HG03280 (cell line): ENCODE results near the gene C8G.

Source experiments
- ATAC-seq: cut with Tn5 transposase; IDR thresholded peaks from one replicate; pipeline ENCODE4 v1.9.1; 2021; ENCODE audit warnings: mild to moderate bottlenecking, moderate library complexity; ENCODE audit not compliant: unreplicated experiment

The C8G gene

DNA sequence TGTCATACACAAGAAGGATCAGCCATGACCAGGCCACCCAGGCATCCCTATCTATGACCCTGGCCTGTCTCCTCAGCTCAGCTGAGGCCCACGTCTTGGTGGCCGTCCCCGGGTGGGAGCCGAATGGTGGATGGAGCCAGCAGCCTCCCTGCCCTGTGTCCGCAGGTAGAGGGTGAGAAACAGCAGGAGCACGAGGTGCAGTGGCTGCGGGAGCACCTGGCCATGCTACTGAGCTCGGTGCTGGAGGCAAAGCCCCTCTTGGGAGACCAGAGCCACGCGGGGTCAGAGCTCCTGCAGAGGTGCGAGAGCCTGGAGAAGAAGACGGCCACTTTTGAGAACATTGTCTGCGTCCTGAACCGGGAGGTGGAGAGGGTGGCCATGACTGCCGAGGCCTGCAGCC, 25.0 kb upstream of the C8G start:
- ATAC-seq, result no peak

DNA sequence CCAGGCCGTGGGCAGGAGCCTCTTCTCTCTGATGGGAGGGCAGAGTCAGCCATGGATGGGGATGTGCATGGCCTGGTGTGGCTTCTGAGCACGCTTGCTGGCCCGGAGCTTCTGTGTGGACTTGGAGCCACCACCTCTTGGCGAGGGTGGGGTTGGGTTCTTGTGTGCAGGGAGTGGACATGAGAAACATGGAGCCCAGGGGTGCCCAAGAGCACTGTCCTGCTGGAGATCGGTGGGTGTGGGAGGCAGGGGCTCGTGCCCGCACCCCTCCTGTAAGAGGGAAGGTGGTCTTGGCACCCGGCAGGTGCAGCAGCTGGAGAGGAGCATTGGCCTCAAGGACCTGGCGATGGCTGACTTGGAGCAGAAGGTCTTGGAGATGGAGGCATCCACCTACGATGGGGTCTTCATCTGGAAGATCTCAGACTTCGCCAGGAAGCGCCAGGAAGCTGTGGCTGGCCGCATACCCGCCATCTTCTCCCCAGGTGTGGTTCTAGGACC, 24.3 kb upstream of the C8G start:
- no peak for ATAC-seq

DNA sequence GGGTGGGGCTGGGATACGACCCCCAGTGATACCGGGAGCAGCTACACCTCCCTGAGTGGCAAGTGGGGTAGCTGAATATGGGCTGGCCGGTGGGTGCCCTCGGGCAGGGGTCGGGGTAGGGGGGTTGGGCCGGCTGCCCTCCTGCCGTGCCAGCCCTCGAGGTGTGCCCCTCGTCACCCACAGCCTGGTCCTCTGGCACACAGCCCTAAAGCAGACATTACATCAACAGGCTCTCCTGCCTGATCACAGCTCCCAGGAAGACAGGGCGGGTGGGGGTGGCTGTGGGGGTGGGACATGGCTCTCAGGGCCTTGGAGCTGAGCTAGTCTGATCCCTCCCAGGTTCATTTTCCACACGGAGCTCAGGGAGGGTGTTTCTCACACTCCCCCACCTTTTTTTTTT, 23.7 kb upstream of the C8G start:
- no peak for ATAC-seq

DNA sequence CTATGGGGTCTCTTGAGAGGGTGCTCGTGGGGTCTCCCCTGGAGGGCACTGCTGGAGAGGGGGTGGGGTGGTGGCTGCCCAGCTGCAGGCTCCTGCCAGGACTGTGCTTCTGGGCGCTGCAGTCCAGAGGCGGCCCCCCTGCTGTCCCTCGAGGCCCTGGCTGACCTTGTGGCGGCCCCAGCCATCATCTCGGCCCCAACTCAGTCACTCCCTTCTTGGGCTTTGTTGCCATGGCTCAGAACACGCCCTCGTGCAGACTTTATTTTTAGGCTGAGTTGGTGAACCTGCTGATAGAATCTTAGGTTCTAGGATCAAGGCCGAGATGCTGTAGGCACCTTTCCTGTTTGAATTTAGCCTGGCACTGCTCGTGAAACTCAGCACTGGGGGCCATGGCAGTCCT, 23.3 kb upstream of the C8G start:
- ATAC-seq, result no peak

DNA sequence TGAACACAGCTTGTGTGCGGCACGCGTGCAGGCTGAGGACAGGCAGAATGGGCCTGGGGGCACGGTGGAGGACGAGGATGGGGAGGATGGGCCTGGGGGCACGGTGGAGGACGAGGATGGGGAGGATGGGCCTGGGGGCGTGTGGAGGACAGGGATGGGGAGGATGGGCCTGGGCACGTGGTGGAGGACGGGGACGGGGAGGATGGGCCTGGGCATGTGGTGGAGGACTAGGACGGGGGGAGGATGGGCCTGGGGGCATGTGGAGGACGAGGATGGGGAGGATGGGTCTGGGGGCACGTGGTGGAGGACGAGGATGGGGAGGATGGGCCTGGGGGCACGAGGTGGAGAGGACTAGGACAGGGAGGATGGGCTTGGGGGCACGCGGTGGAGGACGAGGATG, 22.5 kb upstream of the C8G start:
- no peak for ATAC-seq

DNA sequence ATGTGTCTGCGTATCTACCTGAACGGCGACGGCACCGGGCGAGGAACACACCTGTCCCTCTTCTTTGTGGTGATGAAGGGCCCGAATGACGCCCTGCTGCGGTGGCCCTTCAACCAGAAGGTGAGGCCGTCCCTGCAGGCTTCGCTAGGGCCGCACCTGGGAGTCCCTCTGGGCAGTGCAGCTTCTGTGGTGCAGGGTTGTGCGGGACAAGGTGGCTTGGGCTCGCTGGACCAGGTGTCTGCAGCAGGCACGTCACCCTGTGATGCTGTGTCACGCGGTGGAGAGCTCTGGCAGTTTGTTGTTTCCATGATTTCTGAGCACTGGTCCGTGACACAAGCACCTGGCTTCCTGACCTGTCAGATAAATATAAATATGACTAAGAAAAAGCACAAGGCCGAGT, 21.2 kb upstream of the C8G start:
- ATAC-seq, result no peak

DNA sequence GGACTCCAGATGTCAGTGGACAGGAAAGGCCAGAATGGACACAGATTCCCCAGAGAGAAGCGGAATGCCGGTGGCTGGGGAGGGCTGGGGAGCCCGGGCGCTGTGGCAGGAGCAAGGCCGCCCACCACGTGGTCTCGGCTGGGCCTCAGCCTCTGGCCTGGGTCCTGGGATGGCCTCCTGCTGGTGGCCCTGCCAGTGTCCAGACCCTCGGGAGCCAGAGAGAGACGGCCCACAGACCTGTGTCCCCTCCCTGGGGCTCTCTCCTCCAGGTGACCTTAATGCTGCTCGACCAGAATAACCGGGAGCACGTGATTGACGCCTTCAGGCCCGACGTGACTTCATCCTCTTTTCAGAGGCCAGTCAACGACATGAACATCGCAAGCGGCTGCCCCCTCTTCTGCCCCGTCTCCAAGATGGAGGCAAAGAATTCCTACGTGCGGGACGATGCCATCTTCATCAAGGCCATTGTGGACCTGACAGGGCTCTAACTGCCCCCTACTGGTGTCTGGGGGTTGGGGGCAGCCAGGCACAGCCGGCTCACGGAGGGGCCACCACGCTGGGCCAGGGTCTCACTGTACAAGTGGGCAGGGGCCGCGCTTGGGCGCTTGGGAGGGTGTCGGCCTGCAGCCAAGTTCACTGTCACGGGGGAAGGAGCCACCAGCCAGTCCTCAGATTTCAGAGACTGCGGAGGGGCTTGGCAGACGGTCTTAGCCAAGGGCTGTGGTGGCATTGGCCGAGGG, 19.5 kb upstream of the C8G start:
- no peak for ATAC-seq

DNA sequence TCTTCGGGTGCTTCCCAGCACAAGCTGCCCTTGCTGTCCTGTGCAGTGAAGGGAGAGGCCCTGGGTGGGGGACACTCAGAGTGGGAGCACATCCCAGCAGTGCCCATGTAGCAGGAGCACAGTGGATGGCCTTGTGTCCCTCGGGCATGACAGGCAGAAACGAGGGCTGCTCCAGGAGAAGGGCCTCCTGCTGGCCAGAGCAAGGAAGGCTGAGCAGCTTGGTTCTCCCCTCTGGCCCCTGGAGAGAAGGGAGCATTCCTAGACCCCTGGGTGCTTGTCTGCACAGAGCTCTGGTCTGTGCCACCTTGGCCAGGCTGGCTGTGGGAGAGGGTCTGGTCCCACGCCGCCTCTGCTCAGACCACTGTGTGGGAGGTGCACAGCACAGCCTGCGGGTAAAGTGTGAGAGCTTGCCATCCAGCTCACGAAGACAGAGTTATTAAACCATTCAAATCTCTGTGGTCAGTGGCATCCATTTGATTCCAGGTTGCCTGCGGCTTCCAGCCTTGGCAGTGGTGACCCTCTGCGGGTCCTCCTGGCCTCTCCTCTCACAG, 18.8 kb upstream of the C8G start:
- no peak for ATAC-seq

DNA sequence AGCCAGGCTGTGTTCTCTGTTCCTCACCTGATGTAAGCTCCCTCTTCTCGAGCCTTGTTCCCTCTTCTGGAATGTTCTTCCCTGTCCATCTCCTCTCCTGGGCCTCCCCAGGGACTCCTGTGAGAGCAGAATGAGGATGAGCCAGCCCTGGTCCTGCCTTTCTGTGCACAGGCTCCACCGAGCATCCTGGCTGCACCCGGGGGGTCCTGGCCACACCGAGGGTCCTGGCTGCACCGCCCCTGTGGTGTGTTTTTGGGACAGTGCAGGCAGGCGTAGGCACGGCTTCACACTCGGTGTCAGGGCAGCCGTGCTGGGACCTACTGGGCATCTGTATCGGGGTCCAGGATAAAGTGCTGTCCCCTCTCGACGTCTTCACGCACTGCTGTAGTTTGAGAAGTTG, 18.3 kb upstream of the C8G start:
- no peak for ATAC-seq

DNA sequence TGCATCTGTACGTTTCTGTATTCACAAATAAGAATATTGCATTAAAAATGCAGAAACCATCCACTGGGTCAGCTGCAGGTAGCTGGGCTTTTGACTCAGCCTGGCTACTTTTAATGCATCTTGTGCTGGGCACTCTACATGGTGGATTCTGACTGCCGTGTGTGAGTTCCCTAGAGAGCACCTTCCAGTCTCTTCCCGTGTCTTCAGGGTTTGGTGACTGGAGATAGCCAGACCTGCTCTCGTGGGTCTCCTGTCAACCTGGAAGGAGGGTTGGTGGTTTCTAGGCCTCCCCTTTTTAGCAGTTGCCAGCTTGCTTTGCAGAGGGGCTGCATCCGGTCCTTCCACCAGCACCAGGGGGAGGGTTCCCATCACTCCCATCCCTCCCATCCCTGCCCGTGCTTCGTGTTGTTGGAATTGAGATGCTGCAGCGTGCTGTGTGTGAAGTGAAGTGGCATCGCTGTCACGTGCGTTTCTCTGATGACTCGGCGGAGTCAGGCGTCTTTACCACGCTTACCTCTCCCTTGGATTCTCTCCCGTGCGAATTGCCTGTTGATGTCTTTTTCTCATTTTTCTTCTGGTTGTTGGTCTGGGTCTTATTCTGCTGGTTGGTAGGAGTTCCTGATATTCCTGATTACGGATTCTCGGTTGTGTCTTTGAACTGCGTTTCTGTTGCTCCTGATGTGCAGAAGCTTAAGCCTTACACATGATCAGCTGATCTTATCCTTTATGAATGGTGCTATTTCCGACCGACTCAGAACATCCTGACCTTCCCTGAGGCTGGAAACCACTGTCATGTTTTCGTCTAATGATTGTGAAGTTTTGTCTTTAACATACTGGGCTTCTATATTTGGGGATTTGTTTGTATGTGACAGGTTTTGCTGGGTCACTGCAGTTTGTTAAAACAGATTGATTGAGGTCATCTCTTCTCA, 17.4 kb upstream of the C8G start:
- ATAC-seq, result no peak

DNA sequence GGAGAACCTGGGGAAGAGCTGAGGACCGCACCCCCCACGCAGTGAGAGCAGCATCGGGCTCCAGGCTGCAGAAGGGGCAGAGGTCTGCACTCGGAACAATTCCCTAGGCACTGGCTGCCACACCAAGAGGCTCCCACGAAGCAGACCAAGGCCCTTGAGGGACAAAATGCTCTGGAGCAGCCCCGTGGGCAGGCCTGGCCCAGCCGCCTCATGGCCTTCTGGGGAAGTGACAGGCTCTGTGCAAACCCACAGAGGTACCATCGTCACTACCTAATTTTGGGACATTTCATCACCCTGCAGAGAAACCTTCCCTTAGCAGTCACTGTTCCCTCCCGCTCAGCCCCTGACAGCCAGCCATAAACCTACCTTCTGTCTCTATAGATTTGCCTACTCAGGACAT, 16.5 kb upstream of the C8G start:
- ATAC-seq, result no peak

DNA sequence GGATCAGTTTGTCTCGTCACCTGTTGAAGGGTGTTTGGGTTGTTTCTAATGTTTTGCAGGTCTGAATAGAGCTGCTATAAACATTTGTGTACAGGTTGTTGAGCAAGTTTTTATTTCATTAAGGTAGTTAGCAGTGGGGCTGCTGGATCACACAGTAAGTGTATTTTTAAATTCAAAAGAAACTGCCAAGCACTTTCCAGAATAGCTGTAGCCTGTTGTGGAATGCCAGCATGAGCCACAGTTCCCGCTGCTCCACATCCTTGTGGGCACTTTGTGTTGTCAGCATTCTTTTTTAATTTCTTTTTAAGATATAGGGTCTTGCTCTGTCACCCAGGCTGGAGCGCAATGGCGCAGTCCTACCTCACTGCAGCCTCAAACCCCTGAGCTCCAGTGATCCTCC, 15.0 kb upstream of the C8G start:
- ATAC-seq, result no peak

DNA sequence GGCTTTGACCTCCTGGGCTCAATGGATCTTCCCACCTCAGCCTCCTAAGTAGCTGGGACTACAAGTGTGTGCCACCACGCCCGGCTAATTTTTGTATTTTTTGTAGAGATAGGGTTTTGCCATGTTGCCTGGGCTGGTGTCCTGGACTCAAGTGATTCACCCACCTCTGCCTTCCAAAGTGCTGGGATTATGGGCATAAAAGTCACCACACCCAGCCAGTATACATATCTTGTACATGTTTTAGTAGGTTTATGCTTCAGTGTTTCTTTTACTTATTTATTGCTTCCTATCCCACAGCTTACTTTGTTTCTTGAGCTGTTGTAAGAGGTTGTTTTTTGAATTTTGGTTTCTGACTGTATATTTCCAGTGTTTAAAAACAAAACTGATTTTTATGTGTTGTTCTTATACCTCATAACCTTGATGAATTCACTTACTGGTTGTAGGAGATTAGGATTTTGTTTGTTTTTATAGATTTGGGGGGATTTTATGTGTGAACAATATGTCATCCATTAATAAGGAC, 13.4 kb upstream of the C8G start:
- no peak for ATAC-seq

DNA sequence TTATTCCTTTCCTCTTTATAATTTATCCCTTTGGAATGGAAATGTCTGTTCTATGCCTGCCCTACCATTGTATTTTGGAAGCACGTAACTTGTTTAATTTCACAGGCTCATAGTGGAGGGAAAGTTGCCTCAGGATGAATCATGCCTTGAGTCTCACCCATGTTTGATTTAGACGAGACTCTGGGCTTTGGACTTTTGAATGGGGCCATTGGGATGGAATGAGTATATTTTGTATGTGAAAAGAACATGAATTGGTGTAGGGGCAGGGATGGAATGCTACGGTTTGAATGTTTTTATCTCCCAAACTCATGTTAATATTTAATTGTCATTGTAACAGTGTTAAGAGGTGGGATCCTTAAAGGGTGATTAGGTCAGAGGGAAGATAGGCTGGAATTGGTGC, 10.8 kb upstream of the C8G start:
- ATAC-seq, result no peak

DNA sequence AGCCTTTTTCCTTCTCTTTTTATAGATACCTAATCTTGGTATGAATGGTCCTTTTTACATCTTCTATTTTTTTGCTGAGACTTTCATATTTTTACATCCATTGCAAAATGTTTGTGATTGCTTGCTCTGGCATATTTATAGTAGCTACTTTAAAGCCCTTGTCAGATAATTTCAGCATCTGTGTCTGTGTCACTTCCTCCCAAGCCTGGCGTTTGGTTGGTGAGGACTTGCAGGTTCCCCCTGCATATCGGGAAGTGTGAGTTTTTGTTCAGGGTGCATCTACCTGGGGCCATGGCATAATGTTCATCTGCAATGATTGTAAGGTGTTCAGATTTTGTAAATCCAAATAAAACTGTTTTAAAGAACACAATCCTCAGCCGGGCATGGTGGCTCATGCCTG, 9.4 kb upstream of the C8G start:
- ATAC-seq, result no peak

DNA sequence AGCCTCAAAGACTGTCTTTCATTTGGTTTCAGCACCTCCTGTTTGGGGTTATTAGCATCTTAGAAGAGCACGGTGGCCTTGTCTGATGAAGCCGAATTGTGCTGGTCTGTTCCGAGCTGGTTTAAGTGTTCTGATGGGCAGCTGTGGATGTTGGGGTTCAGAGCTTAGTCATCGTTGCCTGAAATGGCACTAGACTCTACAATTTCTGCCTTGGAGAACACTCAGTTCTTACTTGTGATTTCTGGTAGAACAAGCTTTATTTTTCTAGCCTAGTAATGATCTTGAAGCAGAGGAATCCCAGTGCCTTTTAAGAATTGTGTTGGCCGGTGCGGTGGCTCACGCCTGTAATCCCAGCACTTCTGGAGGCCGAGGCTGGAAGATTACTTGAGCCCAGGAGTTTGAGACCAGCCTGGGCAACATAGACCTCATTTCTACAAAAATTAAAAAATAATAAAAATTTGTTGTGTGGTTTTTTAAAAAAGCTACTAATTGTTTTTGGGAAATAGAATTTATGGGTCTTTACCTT, 8.3 kb upstream of the C8G start:
- no peak for ATAC-seq

DNA sequence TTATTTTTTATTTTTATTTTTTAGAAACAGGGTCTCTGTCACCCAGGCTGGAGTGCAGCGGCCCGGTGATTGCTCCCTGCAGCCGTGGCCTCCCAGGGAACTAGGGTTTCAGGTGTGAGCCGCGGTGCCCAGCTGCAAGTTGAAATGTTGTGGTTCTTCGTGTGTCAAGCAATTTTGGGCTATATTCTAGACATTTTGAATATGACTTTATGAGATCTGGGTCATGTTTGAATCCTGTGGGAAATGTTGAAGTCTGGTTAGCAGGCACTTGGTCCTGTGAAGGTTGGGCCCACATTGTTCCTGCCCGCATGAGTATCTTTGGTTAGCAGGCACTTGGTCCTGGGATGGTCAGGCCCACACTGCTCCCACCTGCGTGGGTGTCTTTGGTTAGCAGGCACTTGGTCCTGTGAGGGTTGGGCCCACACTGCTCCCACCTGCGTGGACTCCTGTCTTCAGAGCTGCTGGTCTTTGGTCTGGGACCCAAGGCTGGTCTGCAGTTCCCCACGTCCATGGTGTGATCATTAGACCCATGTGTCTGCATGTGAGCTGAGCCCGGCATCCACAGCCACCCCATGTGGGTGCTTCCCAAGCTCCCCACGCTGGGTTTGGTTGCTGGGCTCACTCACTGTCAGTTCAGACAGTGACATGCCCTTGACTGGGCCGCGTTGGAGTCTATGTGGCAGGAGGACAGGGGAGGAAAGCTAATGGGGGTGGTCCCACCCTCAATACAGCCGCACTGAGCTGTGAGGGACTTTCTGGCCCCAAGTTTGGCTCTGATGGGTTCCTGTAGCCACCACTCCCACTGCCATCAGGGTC, 7.6 kb upstream of the C8G start:
- no peak for ATAC-seq

DNA sequence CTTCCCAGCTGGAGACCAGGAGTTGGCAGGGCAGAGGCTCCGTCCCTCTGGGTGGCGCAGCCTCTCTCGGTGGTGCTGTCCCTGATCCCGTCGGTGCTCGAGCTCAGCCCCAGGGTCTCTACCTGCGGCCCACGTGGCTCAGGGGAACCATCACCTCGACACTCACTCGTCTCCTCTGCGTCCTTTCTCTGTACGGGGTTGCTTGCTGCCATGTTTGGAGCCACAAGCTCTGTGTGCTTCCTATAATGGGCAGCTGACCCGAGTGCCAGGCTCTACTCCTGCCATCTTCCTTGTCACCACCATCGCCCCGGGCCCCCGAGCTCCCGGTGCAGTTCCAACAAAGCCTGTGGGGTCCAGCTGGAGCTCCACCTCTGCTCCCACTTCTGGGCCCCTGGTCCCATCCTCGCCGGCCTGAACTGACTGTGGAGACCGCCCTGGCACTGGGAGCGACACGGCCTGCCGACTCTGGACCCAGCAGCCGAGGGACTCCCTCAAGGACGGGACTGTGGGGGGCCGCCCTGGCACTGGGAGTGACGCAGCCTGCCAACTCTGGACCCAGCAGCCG, 5.5 kb upstream of the C8G start:
- no peak for ATAC-seq

DNA sequence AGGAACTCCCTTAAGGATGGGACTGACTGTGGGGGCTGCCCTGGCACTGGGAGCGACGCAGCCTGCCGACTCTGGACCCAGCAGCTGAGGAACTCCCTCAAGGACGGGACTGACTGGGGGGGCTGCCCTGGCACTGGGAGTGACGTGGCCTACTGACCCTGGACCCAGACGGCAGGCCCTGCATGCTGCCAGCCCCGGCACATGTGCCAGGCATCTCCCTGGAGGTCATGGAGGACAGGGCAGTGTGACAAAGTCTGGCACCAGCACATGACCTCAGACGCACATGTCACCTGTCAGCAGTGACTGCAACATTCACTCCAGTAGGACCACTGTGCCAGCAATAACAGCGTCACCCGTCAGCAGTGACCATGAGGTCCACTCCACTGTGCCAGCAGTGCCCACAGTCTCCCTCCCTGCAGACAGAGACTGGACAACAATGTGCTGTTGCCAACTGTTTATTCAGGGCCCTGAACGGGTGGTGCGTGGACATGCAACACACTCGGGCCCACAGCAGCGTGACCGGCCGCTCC, 5.0 kb upstream of the C8G start:
- no peak for ATAC-seq
